Liver (tissue), 9 donors: ENCODE data around the gene PDE4D. TPM values are rescaled to one million over a fixed set of nuclear protein-coding genes. Genes with fewer than 3 reads are reported as not detected.

ENCODE experiments used
- DNase-seq: peaks from one replicate; pipeline ENCODE4 v3.0.0-alpha.2; 2017; ENCODE audit warnings: low spot score
- H3K27ac ChIP-seq, 2 donors: one replicate each; pipeline ENCODE4 v1.7.0; 2013; ENCODE audit warnings: inconsistent platforms in 2 of 2, low read length in 2 of 2, control low read depth in 1 of 2, low read depth in 1 of 2, mild to moderate bottlenecking in 1 of 2
- H3K27me3 ChIP-seq, 4 donors: one replicate each; pipeline versions ENCODE4 v1.6.1 to v1.7.0; 2013; ENCODE audit warnings: low read length in 3 of 4, inconsistent platforms in 1 of 4, mild to moderate bottlenecking in 1 of 4, moderate library complexity in 1 of 4; ENCODE audit not compliant: control insufficient read depth in 4 of 4, insufficient read depth in 4 of 4
- H3K36me3 ChIP-seq, 4 donors: one replicate each; pipeline versions ENCODE4 v1.6.1 to v1.7.0; 2013; ENCODE audit warnings: low read length in 3 of 4, mild to moderate bottlenecking in 3 of 4, low read depth in 1 of 4, moderate library complexity in 1 of 4; ENCODE audit not compliant: control insufficient read depth in 4 of 4, insufficient read depth in 3 of 4
- H3K4me1 ChIP-seq, 4 donors: one replicate each; pipeline versions ENCODE4 v1.6.1 to v1.7.0; 2013; ENCODE audit warnings: low read length in 3 of 4, mild to moderate bottlenecking in 3 of 4, moderate library complexity in 1 of 4; ENCODE audit not compliant: control insufficient read depth in 4 of 4, insufficient read depth in 4 of 4
- H3K4me3 ChIP-seq, 3 donors: one replicate each; pipeline versions ENCODE4 v1.6.1 to v1.7.0; 2013; ENCODE audit warnings: low read length in 3 of 3, control low read depth in 1 of 3, low read depth in 1 of 3, mild to moderate bottlenecking in 1 of 3
- H3K9ac ChIP-seq, 2 donors: one replicate each; pipeline ENCODE4 v1.7.0; 2013; ENCODE audit warnings: low read length in 2 of 2, mild to moderate bottlenecking in 2 of 2, moderate library complexity in 2 of 2, control low read depth in 1 of 2, low read depth in 1 of 2
- H3K9me3 ChIP-seq, 4 donors: one replicate each; pipeline versions ENCODE4 v1.6.1 to v1.7.0; 2013; ENCODE audit warnings: low read length in 3 of 4; ENCODE audit not compliant: control insufficient read depth in 4 of 4
- ATF3 ChIP-seq: IDR thresholded peaks from 2 replicates; pipeline ENCODE4 v1.6.1; 2016; ENCODE audit warnings: antibody characterized with exemption
- CTCF ChIP-seq: fragments of 150-350 bp; IDR thresholded peaks from 2 replicates; pipeline ENCODE4 v1.5.1; 2017; ENCODE audit warnings: improper control_type of control experiment, low read depth, low read length; ENCODE audit not compliant: missing input control
- EGR1 ChIP-seq, 2 donors: IDR thresholded peaks; 2 replicates each; pipeline ENCODE4 v1.6.1; 2016 to 2018; ENCODE audit warnings: antibody characterized with exemption in 2 of 2, low read depth in 2 of 2
- FOXA2 ChIP-seq: IDR thresholded peaks from 2 replicates; pipeline ENCODE4 v1.6.1; 2016; ENCODE audit warnings: antibody characterized with exemption
- GABPA ChIP-seq, 2 donors: IDR thresholded peaks in 1 of 2; conservative IDR thresholded peaks in 1 of 2; 2 replicates each; pipeline ENCODE4 v1.6.1; 2016; ENCODE audit warnings: antibody characterized with exemption in 2 of 2, mild to moderate bottlenecking in 1 of 2, moderate library complexity in 1 of 2
- HNF4A ChIP-seq, 2 donors: conservative IDR thresholded peaks; 2 replicates each; pipeline ENCODE4 v1.6.1; 2016; ENCODE audit warnings: antibody characterized with exemption in 2 of 2, mild to moderate bottlenecking in 2 of 2
- HNF4G ChIP-seq: IDR thresholded peaks from 2 replicates; pipeline ENCODE4 v1.6.1; 2016; ENCODE audit warnings: antibody characterized with exemption
- JUND ChIP-seq, 2 donors: IDR thresholded peaks; 2 replicates each; pipeline ENCODE4 v1.6.1; 2016; ENCODE audit warnings: antibody characterized with exemption in 2 of 2
- MAX ChIP-seq: IDR thresholded peaks from 2 replicates; pipeline ENCODE4 v1.6.1; 2016; ENCODE audit warnings: antibody characterized with exemption
- NR2F2 ChIP-seq: IDR thresholded peaks from 2 replicates; pipeline ENCODE4 v1.6.1; 2016; ENCODE audit warnings: antibody characterized with exemption
- RAD21 ChIP-seq, 2 donors: IDR thresholded peaks; 2 replicates each; pipeline ENCODE4 v1.6.1; 2016; ENCODE audit warnings: antibody characterized with exemption in 2 of 2, mild to moderate bottlenecking in 2 of 2
- REST ChIP-seq: IDR thresholded peaks from 2 replicates; pipeline ENCODE4 v1.6.1; 2016; ENCODE audit warnings: antibody characterized with exemption, mild to moderate bottlenecking
- RXRA ChIP-seq, 2 donors: IDR thresholded peaks; 2 replicates each; pipeline ENCODE4 v1.6.1; 2017 to 2018; ENCODE audit warnings: antibody characterized with exemption in 2 of 2, mild to moderate bottlenecking in 1 of 2
- SP1 ChIP-seq: IDR thresholded peaks from 2 replicates; pipeline ENCODE4 v1.6.1; 2018; ENCODE audit warnings: antibody characterized with exemption, mild to moderate bottlenecking
- TAF1 ChIP-seq: conservative IDR thresholded peaks from 2 replicates; pipeline ENCODE4 v1.6.1; 2016; ENCODE audit warnings: antibody characterized with exemption, mild to moderate bottlenecking
- ZBTB33 ChIP-seq: IDR thresholded peaks from 2 replicates; pipeline ENCODE4 v1.6.1; 2016; ENCODE audit warnings: antibody characterized with exemption
- WGBS: extraction: QIAGEN DNeasy Blood & Tissue Kit; methylation state at CpG from one replicate; pipeline ENCODE4 v1.1.7; 2013; 5-methylcytosine and 5-hydroxymethylcytosine counted together
- polyA plus RNA-seq, 2 donors: library from polyadenylated mRNA; stranded (reverse) in 1 of 2; unstranded in 1 of 2; fragments of 200-250 nt in 1 of 2; fragments of >200 nt in 1 of 2; fragmentation: Nextera tagmentation in 1 of 2; extraction: Ambion mirVana in 1 of 2; gene quantifications; one replicate each; pipeline versions ENCODE4 v1.2.1 to v1.2.3, GENCODE V29; 2013 to 2015
- total RNA-seq, 2 donors: library from RNA; depleted of rRNA; stranded (reverse); fragments of >200 nt; gene quantifications; one replicate each; pipeline ENCODE4 v1.2.3, GENCODE V29; 2014
- donor health status: healthy.
- donor health status: healthy.
- donor health status: healthy.
- donor health status: healthy.
- donor health status: healthy.

PDE4D gene
- total and polyA plus RNA-seq, 4 donors = 0.67 to 11.9 (median 6.5) TPM

GRCh38 chr5:59923465-59923864 is 29.9 kb upstream of the PDE4D start:
- Histone ChIP-seq H3K9ac (no peak overlapping the region), H3K4me3 (no peak overlapping the region), H3K4me1 (no peaks in the 10 kb centered on the region), H3K9me3 (no peaks in the 10 kb centered on the region), H3K36me3 (no peaks in the 10 kb centered on the region), H3K27ac (no peak overlapping the region), H3K27me3 (no peaks in the 10 kb centered on the region)
- no peak for TF ChIP-seq EGR1 (IDR thresholded peaks at IDR 0.05; ENCODE audit: low read depth in 2 of 2)
- TF ChIP-seq GABPA (IDR thresholded peaks at IDR 0.05 in 1 of 2, conservative IDR thresholded peaks at IDR 0.05 in 1 of 2) = no peak
- TF ChIP-seq TAF1 = no peak
- TF ChIP-seq RXRA (IDR thresholded peaks at IDR 0.05) = no peak
- no peak for TF ChIP-seq JUND (IDR thresholded peaks at IDR 0.05)
- TF ChIP-seq FOXA2 = no peak
- TF ChIP-seq ATF3 = no peak
- no peak for TF ChIP-seq HNF4G
- no peak for TF ChIP-seq SP1
- TF ChIP-seq ZBTB33 = no peak
- no peak for TF ChIP-seq NR2F2
- TF ChIP-seq HNF4A (conservative IDR thresholded peaks at IDR 0.05) = no peak
- peak; percentile 27 for TF ChIP-seq CTCF
- TF ChIP-seq REST = no peak
- peak; percentile 62 to 66 for TF ChIP-seq RAD21 (IDR thresholded peaks at IDR 0.05)
- no peak for DNase-seq
- WGBS = 65% methylated on average over 3 of the region's 3 CpGs

- no peaks in the 10 kb centered on the region for H3K27me3 ChIP-seq
- no peak overlapping the region for H3K27ac ChIP-seq
- no peaks in the 10 kb centered on the region for H3K9me3 ChIP-seq
- DNase-seq = no peak
- 71% methylated on average over 1 of the region's 1 CpG for WGBS
- H3K36me3 ChIP-seq = no peaks in the 10 kb centered on the region
- no peak overlapping the region for H3K4me3 ChIP-seq
- no peak overlapping the region for H3K9ac ChIP-seq
- H3K4me1 ChIP-seq = no peaks in the 10 kb centered on the region
- no peak for TF ChIP-seq HNF4A (conservative IDR thresholded peaks at IDR 0.05)
- TF ChIP-seq ATF3 = no peak
- no peak for TF ChIP-seq GABPA (IDR thresholded peaks at IDR 0.05 in 1 of 2, conservative IDR thresholded peaks at IDR 0.05 in 1 of 2)
- TF ChIP-seq HNF4G = no peak
- no peak for TF ChIP-seq FOXA2
- no peak for TF ChIP-seq CTCF
- TF ChIP-seq REST = no peak
- TF ChIP-seq EGR1 (IDR thresholded peaks at IDR 0.05; ENCODE audit: low read depth in 2 of 2) = no peak
- no peak for TF ChIP-seq MAX
Observed at GRCh38 chr5:59922220-59922619, 28.7 kb upstream of the PDE4D start.
